ENCODE measurements around the gene AFAP1L2.

DNA sequence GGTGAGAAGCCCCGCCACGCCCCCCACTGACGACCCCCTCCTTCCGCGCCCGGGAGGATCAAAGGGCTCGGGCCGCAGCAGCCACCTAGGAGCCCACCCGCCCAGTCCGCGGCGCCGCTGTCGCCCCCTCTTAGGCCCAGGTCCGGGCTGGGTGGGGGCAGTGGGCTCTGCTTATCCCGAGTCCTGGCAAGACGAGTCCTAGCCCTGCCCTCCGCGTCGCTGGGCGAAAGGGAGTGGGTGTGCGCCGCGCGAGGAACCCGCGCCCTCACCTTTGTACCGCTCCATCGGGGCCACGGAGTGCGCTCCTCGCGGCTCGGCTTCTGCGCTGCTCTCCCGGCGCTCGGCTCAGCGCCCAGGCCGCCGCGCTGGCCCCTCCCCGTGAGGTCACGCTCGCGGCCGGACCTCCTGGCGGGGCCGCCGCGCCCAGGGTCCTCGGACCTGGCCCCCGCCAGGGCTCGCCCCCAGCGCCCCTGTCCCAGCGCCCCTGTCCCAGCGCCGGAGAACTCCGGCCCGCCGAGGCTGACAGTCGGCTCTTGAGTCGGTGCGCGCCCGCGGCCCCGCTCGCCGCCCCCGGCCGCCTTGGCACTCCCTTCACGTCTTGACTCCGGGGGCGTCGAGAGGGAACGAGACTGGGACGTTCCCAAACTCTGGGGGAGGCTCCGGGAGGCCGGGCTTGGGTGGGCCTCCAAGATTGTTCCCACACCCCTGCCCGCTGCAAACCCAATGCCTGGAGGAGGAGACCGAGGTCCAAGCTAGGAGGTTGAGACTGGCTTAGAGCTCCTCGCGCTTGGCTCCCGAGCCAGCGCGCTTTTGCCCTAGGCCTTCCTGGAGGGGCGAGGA, at the start of gene AFAP1L2:
- TF ChIP-seq, protein P1, sequence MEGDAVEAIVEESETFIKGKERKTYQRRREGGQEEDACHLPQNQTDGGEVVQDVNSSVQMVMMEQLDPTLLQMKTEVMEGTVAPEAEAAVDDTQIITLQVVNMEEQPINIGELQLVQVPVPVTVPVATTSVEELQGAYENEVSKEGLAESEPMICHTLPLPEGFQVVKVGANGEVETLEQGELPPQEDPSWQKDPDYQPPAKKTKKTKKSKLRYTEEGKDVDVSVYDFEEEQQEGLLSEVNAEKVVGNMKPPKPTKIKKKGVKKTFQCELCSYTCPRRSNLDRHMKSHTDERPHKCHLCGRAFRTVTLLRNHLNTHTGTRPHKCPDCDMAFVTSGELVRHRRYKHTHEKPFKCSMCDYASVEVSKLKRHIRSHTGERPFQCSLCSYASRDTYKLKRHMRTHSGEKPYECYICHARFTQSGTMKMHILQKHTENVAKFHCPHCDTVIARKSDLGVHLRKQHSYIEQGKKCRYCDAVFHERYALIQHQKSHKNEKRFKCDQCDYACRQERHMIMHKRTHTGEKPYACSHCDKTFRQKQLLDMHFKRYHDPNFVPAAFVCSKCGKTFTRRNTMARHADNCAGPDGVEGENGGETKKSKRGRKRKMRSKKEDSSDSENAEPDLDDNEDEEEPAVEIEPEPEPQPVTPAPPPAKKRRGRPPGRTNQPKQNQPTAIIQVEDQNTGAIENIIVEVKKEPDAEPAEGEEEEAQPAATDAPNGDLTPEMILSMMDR (IDR thresholded peaks at IDR 0.05), result no peak
- no peak for TF ChIP-seq EZH2 (IDR thresholded peaks at IDR 0.05; ENCODE audit: borderline replicate concordance, insufficient read depth, low read depth, low read length, poor library complexity, severe bottlenecking)
